K562 (cell line): ENCODE data around the gene KDM2A. TPM values are rescaled to one million over a fixed set of nuclear protein-coding genes. Genes with fewer than 3 reads are reported as not detected.

Experiments used
- ATAC-seq: fragments of 200-7000 bp; cut with Tn5 transposase; 3 replicates; pipeline ENCODE4 v1.9.1; 2020; ENCODE audit warnings: moderate library complexity
- BruUV-seq: library from RNA; stranded (reverse); fragments of 400-500 nt; replicated peaks from 2 replicates; lab custom pipeline; 2021; lab: Mats Ljungman, UMichigan
- CTCF ChIA-PET: fragments of 300-600 bp; formaldehyde crosslinking; extraction: SDS; loops from one replicate; lab custom pipeline; 2021; ENCODE audit warnings: low intra/inter-chr PET ratio; lab: Yijun Ruan, JAX
- POLR2A ChIA-PET: fragments of 300-600, 350-650 bp; sonication (Branson Sonifier 250); formaldehyde crosslinking; extraction: SDS; loops from one replicate; lab custom pipeline; 2021; ENCODE audit warnings: antibody characterized with exemption, inconsistent platforms; lab: Yijun Ruan, JAX
- DNase-seq, 4 experiments: peaks; one replicate each; pipeline versions ENCODE4 v3.0.0 to v3.0.0-alpha.2; 2011 to 2018; ENCODE audit warnings: low spot score in 3 of 4, mixed read lengths in 3 of 4; ENCODE audit errors: extremely low read depth in 1 of 4
- FAIRE-seq: peaks from 2 replicates; lab custom pipeline; 2011; peaks lifted over from hg19 to GRCh38; lab: Jason Lieb, UNC
- H2AFZ ChIP-seq: 2 replicates; pipeline ENCODE4 v1.6.0; 2011; ENCODE audit warnings: low read depth, low read length, control low read depth, inconsistent platforms
- H3K27ac ChIP-seq: fragments of 200-600 bp; 3 replicates; pipeline ENCODE4 v1.8.0; 2011; ENCODE audit warnings: low read depth, mild to moderate bottlenecking, control low read depth, inconsistent platforms, low read length, moderate library complexity, mixed read lengths; ENCODE audit errors: extremely low read depth
- H3K27me3 ChIP-seq, 2 experiments: fragments of 300-600 bp in 1 of 2; 2 replicates in 1 of 2; 3 replicates in 1 of 2; pipeline versions ENCODE4 v1.6.0 to v1.8.0; 2011; ENCODE audit warnings: inconsistent platforms in 2 of 2, low read length in 2 of 2, mild to moderate bottlenecking in 1 of 2, mixed read lengths in 1 of 2, moderate library complexity in 1 of 2; ENCODE audit not compliant: control insufficient read depth in 2 of 2, insufficient read depth in 2 of 2
- H3K36me3 ChIP-seq: fragments of 300-600 bp; 3 replicates; pipeline ENCODE4 v1.8.0; 2011; ENCODE audit warnings: mild to moderate bottlenecking, low read length, inconsistent platforms; ENCODE audit not compliant: control insufficient read depth, insufficient read depth
- H3K4me1 ChIP-seq, 2 experiments: fragments of 200-600 bp in 1 of 2; replicated peaks in 1 of 2; 2 replicates in 1 of 2; 3 replicates in 1 of 2; pipeline versions ENCODE4 v1.5.1 to v1.8.0; 2011; ENCODE audit warnings: inconsistent platforms in 2 of 2, low read length in 2 of 2, mild to moderate bottlenecking in 1 of 2, mixed read lengths in 1 of 2, moderate library complexity in 1 of 2; ENCODE audit not compliant: control insufficient read depth in 2 of 2, insufficient read depth in 2 of 2
- H3K4me2 ChIP-seq: 2 replicates; pipeline ENCODE4 v1.6.1; 2011; ENCODE audit warnings: low read length, control low read depth, inconsistent platforms, mixed read lengths; ENCODE audit not compliant: insufficient read depth
- H3K4me3 ChIP-seq: fragments of 200-600 bp; sonication (generic), shearing (Covaris generic); 2 replicates; pipeline ENCODE4 v1.5.1; 2016; ENCODE audit warnings: control low read depth, inconsistent platforms
- H3K79me2 ChIP-seq: fragments of 200-600 bp; 3 replicates; pipeline ENCODE4 v1.8.0; 2011; ENCODE audit warnings: low read length, inconsistent platforms; ENCODE audit not compliant: control insufficient read depth, insufficient read depth
- H3K9ac ChIP-seq, 2 experiments: 2 replicates each; pipeline versions ENCODE4 v1.6.0 to v1.6.1; 2011; ENCODE audit warnings: low read depth in 2 of 2, low read length in 2 of 2, control low read depth in 1 of 2, inconsistent platforms in 1 of 2, mild to moderate bottlenecking in 1 of 2, mixed read lengths in 1 of 2; ENCODE audit not compliant: insufficient read depth in 1 of 2
- H3K9me1 ChIP-seq: one replicate; pipeline ENCODE4 v1.6.0; 2011; ENCODE audit warnings: inconsistent platforms, mild to moderate bottlenecking, low read length, moderate library complexity; ENCODE audit not compliant: control insufficient read depth, insufficient read depth
- H3K9me3 ChIP-seq: replicated peaks from 2 replicates; pipeline ENCODE4 v1.5.1; 2011; ENCODE audit warnings: low read depth, low read length, inconsistent platforms; ENCODE audit not compliant: control insufficient read depth, insufficient read depth
- H4K20me1 ChIP-seq: replicated peaks from 2 replicates; pipeline ENCODE4 v1.6.1; 2011; ENCODE audit warnings: low read length, inconsistent platforms, mixed read lengths; ENCODE audit not compliant: control insufficient read depth, insufficient read depth
- ATF1 ChIP-seq, 2 experiments: fragments of 450-650 bp in 1 of 2; IDR thresholded peaks; 2 replicates each; pipeline ENCODE4 v1.6.1; 2016; ENCODE audit warnings: missing compliant biosample characterization in 1 of 2, missing genetic modification characterization in 1 of 2
- BACH1 ChIP-seq: fragments of 200-800 bp; sonication (Bioruptor generic); IDR thresholded peaks from 2 replicates; pipeline ENCODE4 v1.6.1; 2016; ENCODE audit warnings: missing genetic modification characterization, missing compliant biosample characterization
- FOXK2 ChIP-seq, 2 experiments: fragments of 450-650 bp; IDR thresholded peaks in 1 of 2; conservative IDR thresholded peaks in 1 of 2; 2 replicates each; pipeline ENCODE4 v1.6.1; 2016; ENCODE audit warnings: low read depth in 2 of 2, mild to moderate bottlenecking in 1 of 2
- NUFIP1 ChIP-seq: fragments of 450-650 bp; IDR thresholded peaks from 2 replicates; pipeline ENCODE4 v1.6.1; 2018; ENCODE audit not compliant: partially characterized antibody
- POLR2A ChIP-seq: fragments of 450-650 bp; conservative IDR thresholded peaks from 2 replicates; pipeline ENCODE4 v1.6.1; 2016
- TRIM24 ChIP-seq, 2 experiments: fragments of 450-650 bp; IDR thresholded peaks; 2 replicates each; pipeline ENCODE4 v1.6.1; 2016
- WGBS: fragments of 100-300 bp; shearing (Covaris generic); methylation state at CpG from one replicate; pipeline ENCODE4 v1.1.6; 2016; ENCODE audit warnings: low coverage, mixed read lengths; ENCODE audit not compliant: insufficient coverage; ENCODE audit errors: missing lambda C conversion rate; 5-methylcytosine and 5-hydroxymethylcytosine counted together
- in situ Hi-C: fragments of 300-500 bp; cut with MboI; formaldehyde crosslinking; loops from 4 replicates; pipeline ENCODE4 v1.15.0; 2018; ENCODE audit warnings: inconsistent platforms, mixed read lengths
- intact Hi-C: fragments of 100-400 bp; cut with micrococcal nuclease; formaldehyde crosslinking; loops from 2 replicates; pipeline ENCODE4 v1.14.2; 2022
- polyA plus RNA-seq, 8 experiments: library from polyadenylated mRNA; depleted of rRNA in 4 of 8; stranded (reverse) in 5 of 8; unstranded in 3 of 8; fragments of >200 nt; fragmentation: Nextera tagmentation in 2 of 8; fragmentation: Illumina TruSeq in 1 of 8; extraction: Ambion mirVana in 2 of 8; extraction: Trizol in 1 of 8; gene quantifications; 2 replicates each; pipeline versions ENCODE4 v1.2.1 to v1.2.3, GENCODE V29; 2011 to 2014; ENCODE audit warnings: inconsistent platforms in 1 of 8, missing spikeins in 1 of 8
- total RNA-seq, 7 experiments: library from RNA; depleted of rRNA in 6 of 7; stranded (reverse); fragments of >200 nt in 6 of 7; fragmentation: Illumina TruSeq in 2 of 7; extraction: Trizol in 2 of 7; gene quantifications; 2 replicates each; pipeline versions ENCODE4 v1.2.1 to v1.2.3, GENCODE V29; 2011 to 2021; ENCODE audit warnings: low replicate concordance in 1 of 7
- TF ChIP-seq, protein P1 (sequence below), 2 experiments: fragments of 450-650 bp in 1 of 2; IDR thresholded peaks; 2 replicates each; pipeline ENCODE4 v1.6.1; 2011 to 2017; ENCODE audit warnings: low read depth in 2 of 2, antibody characterized with exemption in 1 of 2, borderline replicate concordance in 1 of 2, low read length in 1 of 2, mild to moderate bottlenecking in 1 of 2, mixed read lengths in 1 of 2; ENCODE audit not compliant: control insufficient read depth in 1 of 2
- TF ChIP-seq, protein P2 (sequence below): fragments of 450-650 bp; formaldehyde crosslinking; conservative IDR thresholded peaks from 2 replicates; pipeline ENCODE4 v1.4.0; 2022; ENCODE audit warnings: mild to moderate bottlenecking, missing genetic modification characterization
- TF ChIP-seq, protein P3 (sequence below): fragments of 250-450 bp; sonication (Bioruptor Pico); IDR thresholded peaks from 2 replicates; pipeline ENCODE4 v1.9.0; 2021; ENCODE audit warnings: mild to moderate bottlenecking
- TF ChIP-seq, protein P4 (sequence below), 2 experiments: fragments of 200-800 bp in 1 of 2; sonication (Bioruptor generic) in 1 of 2; sonication (generic) in 1 of 2; formaldehyde crosslinking in 1 of 2; IDR thresholded peaks in 1 of 2; conservative IDR thresholded peaks in 1 of 2; 2 replicates each; pipeline versions ENCODE4 v1.5.0 to v1.6.1; 2016 to 2020; ENCODE audit warnings: missing compliant biosample characterization in 1 of 2, missing genetic modification characterization in 1 of 2, missing genetic modification reagents in 1 of 2
- TF ChIP-seq, protein P5 (sequence below): fragments of 450-650 bp; IDR thresholded peaks from one replicate; pipeline ENCODE4 v1.6.1; 2018; ENCODE audit warnings: mild to moderate bottlenecking, moderate library complexity; ENCODE audit not compliant: partially characterized antibody

Gene KDM2A
- total and polyA plus RNA-seq, 9 of the 15 experiments (the other 6 are each of a cell fraction or from before 2014, with no cell fraction given) = 5.0 to 39.3 (median 21.3) TPM

DNA sequence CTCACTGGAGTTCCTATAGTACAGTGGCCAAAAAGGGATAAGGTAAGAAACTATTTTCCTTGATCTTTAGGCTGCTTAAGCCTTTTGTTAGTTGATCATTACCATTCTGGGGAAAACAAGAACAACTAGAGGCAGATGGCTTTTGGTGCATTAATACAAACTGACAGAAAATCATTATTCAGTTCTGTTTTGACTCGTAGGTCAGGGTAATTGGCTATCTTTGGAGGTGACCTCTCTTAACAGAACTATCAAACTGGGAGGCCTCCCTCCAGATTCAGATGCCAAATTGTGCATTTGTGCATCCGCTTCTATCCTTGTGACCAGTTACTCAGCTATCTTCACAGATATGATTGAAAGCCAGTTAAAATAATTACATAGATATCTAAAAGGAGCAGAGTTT lies 124.0 kb downstream of the KDM2A start:
- Histone ChIP-seq H3K9ac (no peak overlapping the region; a peak in 1 of 4 replicates), H3K4me2 (no peak overlapping the region), H2AFZ (no peak overlapping the region), H3K4me1 (peaks cover 8 to 21% of the 10 kb centered on the region in 2 experiments), H3K27me3 (no peaks in the 10 kb centered on the region), H3K4me3 (no peak overlapping the region), H3K9me1 (no peaks in the 10 kb centered on the region), H3K79me2 (peaks cover 60% of the 10 kb centered on the region), H3K27ac (no peak overlapping the region), H3K36me3 (peaks cover 59% of the 10 kb centered on the region), H4K20me1 (peaks cover 18% of the 10 kb centered on the region), H3K9me3 (no peaks in the 10 kb centered on the region)
- no TSS peak for BruUV-seq
- ChIA-PET CTCF (no interaction called here), POLR2A (interaction anchor here (1.0 kb wide), 1 partner anchor 12 kb away, joined by 3 read pairs; no protein-coding TSS in a partner anchor)
- FAIRE-seq (no peak), DNase-seq (no peak), ATAC-seq (no peak)
- WGBS = 91% methylated on average over 2 of the region's 2 CpGs
- in situ Hi-C loops (no loop called here), intact Hi-C loops (no loop called here)
- TF ChIP-seq, protein P1, sequence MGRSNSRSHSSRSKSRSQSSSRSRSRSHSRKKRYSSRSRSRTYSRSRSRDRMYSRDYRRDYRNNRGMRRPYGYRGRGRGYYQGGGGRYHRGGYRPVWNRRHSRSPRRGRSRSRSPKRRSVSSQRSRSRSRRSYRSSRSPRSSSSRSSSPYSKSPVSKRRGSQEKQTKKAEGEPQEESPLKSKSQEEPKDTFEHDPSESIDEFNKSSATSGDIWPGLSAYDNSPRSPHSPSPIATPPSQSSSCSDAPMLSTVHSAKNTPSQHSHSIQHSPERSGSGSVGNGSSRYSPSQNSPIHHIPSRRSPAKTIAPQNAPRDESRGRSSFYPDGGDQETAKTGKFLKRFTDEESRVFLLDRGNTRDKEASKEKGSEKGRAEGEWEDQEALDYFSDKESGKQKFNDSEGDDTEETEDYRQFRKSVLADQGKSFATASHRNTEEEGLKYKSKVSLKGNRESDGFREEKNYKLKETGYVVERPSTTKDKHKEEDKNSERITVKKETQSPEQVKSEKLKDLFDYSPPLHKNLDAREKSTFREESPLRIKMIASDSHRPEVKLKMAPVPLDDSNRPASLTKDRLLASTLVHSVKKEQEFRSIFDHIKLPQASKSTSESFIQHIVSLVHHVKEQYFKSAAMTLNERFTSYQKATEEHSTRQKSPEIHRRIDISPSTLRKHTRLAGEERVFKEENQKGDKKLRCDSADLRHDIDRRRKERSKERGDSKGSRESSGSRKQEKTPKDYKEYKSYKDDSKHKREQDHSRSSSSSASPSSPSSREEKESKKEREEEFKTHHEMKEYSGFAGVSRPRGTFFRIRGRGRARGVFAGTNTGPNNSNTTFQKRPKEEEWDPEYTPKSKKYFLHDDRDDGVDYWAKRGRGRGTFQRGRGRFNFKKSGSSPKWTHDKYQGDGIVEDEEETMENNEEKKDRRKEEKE (IDR thresholded peaks at IDR 0.05; ENCODE audit: borderline replicate concordance in 1 of 2, control insufficient read depth in 1 of 2, low read depth in 2 of 2, low read length in 1 of 2) = no peak
- no peak for TF ChIP-seq POLR2A
- no peak for TF ChIP-seq FOXK2 (conservative IDR thresholded peaks at IDR 0.05 in 1 of 2, IDR thresholded peaks at IDR 0.05 in 1 of 2; ENCODE audit: low read depth in 2 of 2)
- TF ChIP-seq BACH1 (tag) = no peak
- TF ChIP-seq, protein P2, sequence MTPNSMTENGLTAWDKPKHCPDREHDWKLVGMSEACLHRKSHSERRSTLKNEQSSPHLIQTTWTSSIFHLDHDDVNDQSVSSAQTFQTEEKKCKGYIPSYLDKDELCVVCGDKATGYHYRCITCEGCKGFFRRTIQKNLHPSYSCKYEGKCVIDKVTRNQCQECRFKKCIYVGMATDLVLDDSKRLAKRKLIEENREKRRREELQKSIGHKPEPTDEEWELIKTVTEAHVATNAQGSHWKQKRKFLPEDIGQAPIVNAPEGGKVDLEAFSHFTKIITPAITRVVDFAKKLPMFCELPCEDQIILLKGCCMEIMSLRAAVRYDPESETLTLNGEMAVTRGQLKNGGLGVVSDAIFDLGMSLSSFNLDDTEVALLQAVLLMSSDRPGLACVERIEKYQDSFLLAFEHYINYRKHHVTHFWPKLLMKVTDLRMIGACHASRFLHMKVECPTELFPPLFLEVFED (CRISPR knock-in tag) = no peak
- TF ChIP-seq, protein P3, sequence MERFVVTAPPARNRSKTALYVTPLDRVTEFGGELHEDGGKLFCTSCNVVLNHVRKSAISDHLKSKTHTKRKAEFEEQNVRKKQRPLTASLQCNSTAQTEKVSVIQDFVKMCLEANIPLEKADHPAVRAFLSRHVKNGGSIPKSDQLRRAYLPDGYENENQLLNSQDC (CRISPR knock-in tag) = no peak
- no peak for TF ChIP-seq TRIM24 (IDR thresholded peaks at IDR 0.05)
- no peak for TF ChIP-seq ATF1 (CRISPR knock-in tag; IDR thresholded peaks at IDR 0.05)
- no peak for TF ChIP-seq ATF1 (tag; IDR thresholded peaks at IDR 0.05)
- TF ChIP-seq, protein P4, sequence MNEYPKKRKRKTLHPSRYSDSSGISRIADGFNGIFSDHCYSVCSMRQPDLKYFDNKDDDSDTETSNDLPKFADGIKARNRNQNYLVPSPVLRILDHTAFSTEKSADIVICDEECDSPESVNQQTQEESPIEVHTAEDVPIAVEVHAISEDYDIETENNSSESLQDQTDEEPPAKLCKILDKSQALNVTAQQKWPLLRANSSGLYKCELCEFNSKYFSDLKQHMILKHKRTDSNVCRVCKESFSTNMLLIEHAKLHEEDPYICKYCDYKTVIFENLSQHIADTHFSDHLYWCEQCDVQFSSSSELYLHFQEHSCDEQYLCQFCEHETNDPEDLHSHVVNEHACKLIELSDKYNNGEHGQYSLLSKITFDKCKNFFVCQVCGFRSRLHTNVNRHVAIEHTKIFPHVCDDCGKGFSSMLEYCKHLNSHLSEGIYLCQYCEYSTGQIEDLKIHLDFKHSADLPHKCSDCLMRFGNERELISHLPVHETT (CRISPR knock-in tag; conservative IDR thresholded peaks at IDR 0.05 in 1 of 2, IDR thresholded peaks at IDR 0.05 in 1 of 2) = no peak
- TF ChIP-seq, protein P5, sequence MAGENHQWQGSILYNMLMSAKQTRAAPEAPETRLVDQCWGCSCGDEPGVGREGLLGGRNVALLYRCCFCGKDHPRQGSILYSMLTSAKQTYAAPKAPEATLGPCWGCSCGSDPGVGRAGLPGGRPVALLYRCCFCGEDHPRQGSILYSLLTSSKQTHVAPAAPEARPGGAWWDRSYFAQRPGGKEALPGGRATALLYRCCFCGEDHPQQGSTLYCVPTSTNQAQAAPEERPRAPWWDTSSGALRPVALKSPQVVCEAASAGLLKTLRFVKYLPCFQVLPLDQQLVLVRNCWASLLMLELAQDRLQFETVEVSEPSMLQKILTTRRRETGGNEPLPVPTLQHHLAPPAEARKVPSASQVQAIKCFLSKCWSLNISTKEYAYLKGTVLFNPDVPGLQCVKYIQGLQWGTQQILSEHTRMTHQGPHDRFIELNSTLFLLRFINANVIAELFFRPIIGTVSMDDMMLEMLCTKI = no peak
- TF ChIP-seq NUFIP1 = no peak
